HepG2 (cell line): ENCODE data around the gene ST6GALNAC2. TPM values are rescaled to one million over a fixed set of nuclear protein-coding genes. Genes with fewer than 3 reads are reported as not detected.

Experiments used
- AKAP8 ChIP-seq: sonication (generic); formaldehyde crosslinking; IDR thresholded peaks from 2 replicates; pipeline ENCODE4 v1.5.1; 2020; ENCODE audit warnings: mild to moderate bottlenecking, missing genetic modification reagents
- ARID4A ChIP-seq: sonication (generic); formaldehyde crosslinking; IDR thresholded peaks from 2 replicates; pipeline ENCODE4 v1.5.0; 2020; ENCODE audit warnings: mild to moderate bottlenecking, missing genetic modification reagents, borderline replicate concordance
- ATF3 ChIP-seq: sonication (generic); formaldehyde crosslinking; IDR thresholded peaks from 2 replicates; pipeline ENCODE4 v1.4.0; 2020; ENCODE audit warnings: missing genetic modification reagents
- MBNL3 ChIP-seq: fragments of 250-450 bp; sonication (Bioruptor Pico); conservative IDR thresholded peaks from 2 replicates; pipeline ENCODE4 v1.8.0; 2022; ENCODE audit warnings: mild to moderate bottlenecking, inconsistent platforms
- MIXL1 ChIP-seq: IDR thresholded peaks from 2 replicates; pipeline ENCODE4 v1.6.1; 2016
- NFIB ChIP-seq: sonication (generic); formaldehyde crosslinking; IDR thresholded peaks from 2 replicates; pipeline ENCODE4 v1.9.0; 2021; ENCODE audit warnings: missing genetic modification reagents, mild to moderate bottlenecking, borderline replicate concordance
- TIGD3 ChIP-seq: sonication (generic); formaldehyde crosslinking; IDR thresholded peaks from 2 replicates; pipeline ENCODE4 v1.5.1; 2020; ENCODE audit warnings: mild to moderate bottlenecking, missing genetic modification reagents, borderline replicate concordance
- ZNF12 ChIP-seq: sonication (generic); formaldehyde crosslinking; IDR thresholded peaks from 2 replicates; pipeline ENCODE4 v1.5.0; 2020; ENCODE audit warnings: missing genetic modification reagents
- ZNF207 ChIP-seq: fragments of 450-650 bp; IDR thresholded peaks from 2 replicates; pipeline ENCODE4 v1.6.1; 2016; ENCODE audit warnings: antibody characterized with exemption, borderline replicate concordance
- ZNF224 ChIP-seq: sonication (generic); formaldehyde crosslinking; IDR thresholded peaks from 2 replicates; pipeline ENCODE4 v1.5.0; 2020; ENCODE audit warnings: mild to moderate bottlenecking, missing genetic modification reagents
- ZNF557 ChIP-seq: sonication (generic); formaldehyde crosslinking; IDR thresholded peaks from 2 replicates; pipeline ENCODE4 v1.4.0; 2020; ENCODE audit warnings: missing genetic modification reagents
- polyA plus RNA-seq, 8 experiments: library from polyadenylated mRNA; depleted of rRNA in 3 of 8; stranded (reverse) in 7 of 8; unstranded in 1 of 8; fragments of >200 nt; fragmentation: Illumina TruSeq in 4 of 8; extraction: Trizol in 4 of 8; gene quantifications; 2 replicates each; pipeline versions ENCODE4 v1.2.1 to v1.2.3, GENCODE V29; 2011 to 2016; ENCODE audit warnings: low read depth in 4 of 8, missing spikeins in 1 of 8, mixed read lengths in 1 of 8; ENCODE audit not compliant: insufficient read depth in 1 of 8
- total RNA-seq, 5 experiments: library from RNA; depleted of rRNA; stranded (reverse); fragments of >200 nt; fragmentation: Illumina TruSeq; extraction: Trizol; gene quantifications; 2 replicates each; pipeline ENCODE4 v1.2.3, GENCODE V29; 2016; ENCODE audit warnings: low read depth in 1 of 5
- TF ChIP-seq, protein P1 (sequence below): sonication (generic); formaldehyde crosslinking; IDR thresholded peaks from 2 replicates; pipeline ENCODE4 v1.4.0; 2020; ENCODE audit warnings: missing genetic modification reagents

Gene ST6GALNAC2
- total and polyA plus RNA-seq, 2 of the 13 experiments (the other 11 are each of a cell fraction or from before 2014, with no cell fraction given) = 0.12 to 0.49 TPM

GRCh38 chr17:76557368-76558197 is 28.1 kb downstream of the ST6GALNAC2 start (continued):
- TF ChIP-seq MBNL3 (CRISPR knock-in tag) = peak; percentile 69; the same call in 1 of the 2 replicates
- TF ChIP-seq ZNF224 (CRISPR knock-in tag) = peak; percentile 86
- TF ChIP-seq, protein P1, sequence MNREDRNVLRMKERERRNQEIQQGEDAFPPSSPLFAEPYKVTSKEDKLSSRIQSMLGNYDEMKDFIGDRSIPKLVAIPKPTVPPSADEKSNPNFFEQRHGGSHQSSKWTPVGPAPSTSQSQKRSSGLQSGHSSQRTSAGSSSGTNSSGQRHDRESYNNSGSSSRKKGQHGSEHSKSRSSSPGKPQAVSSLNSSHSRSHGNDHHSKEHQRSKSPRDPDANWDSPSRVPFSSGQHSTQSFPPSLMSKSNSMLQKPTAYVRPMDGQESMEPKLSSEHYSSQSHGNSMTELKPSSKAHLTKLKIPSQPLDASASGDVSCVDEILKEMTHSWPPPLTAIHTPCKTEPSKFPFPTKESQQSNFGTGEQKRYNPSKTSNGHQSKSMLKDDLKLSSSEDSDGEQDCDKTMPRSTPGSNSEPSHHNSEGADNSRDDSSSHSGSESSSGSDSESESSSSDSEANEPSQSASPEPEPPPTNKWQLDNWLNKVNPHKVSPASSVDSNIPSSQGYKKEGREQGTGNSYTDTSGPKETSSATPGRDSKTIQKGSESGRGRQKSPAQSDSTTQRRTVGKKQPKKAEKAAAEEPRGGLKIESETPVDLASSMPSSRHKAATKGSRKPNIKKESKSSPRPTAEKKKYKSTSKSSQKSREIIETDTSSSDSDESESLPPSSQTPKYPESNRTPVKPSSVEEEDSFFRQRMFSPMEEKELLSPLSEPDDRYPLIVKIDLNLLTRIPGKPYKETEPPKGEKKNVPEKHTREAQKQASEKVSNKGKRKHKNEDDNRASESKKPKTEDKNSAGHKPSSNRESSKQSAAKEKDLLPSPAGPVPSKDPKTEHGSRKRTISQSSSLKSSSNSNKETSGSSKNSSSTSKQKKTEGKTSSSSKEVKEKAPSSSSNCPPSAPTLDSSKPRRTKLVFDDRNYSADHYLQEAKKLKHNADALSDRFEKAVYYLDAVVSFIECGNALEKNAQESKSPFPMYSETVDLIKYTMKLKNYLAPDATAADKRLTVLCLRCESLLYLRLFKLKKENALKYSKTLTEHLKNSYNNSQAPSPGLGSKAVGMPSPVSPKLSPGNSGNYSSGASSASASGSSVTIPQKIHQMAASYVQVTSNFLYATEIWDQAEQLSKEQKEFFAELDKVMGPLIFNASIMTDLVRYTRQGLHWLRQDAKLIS (CRISPR knock-in tag) = no peak; the same call in 1 of the 2 replicates
- peak; percentile 21 for TF ChIP-seq ZNF12 (CRISPR knock-in tag)
- no peak for TF ChIP-seq NFIB (CRISPR knock-in tag)
- TF ChIP-seq TIGD3 (CRISPR knock-in tag) = no peak
- TF ChIP-seq ZNF557 = no peak; the same call in 1 of the 2 replicates
- no peak for TF ChIP-seq ZNF207
- TF ChIP-seq AKAP8 (CRISPR knock-in tag) = no peak; the same call in 1 of the 2 replicates
- TF ChIP-seq ARID4A (CRISPR knock-in tag) = peak; percentile 91
- peak; percentile 68; the same call in 1 of the 2 replicates for TF ChIP-seq MIXL1 (CRISPR knock-in tag)
- TF ChIP-seq ATF3 (CRISPR knock-in tag) = peak; percentile 33; the same call in 1 of the 2 replicates
